Fibroblast of gingiva (primary cell): Measurements from ENCODE around the gene TRPV2.
A peak's percentile ranks its signal among the peaks of the same experiment; 100 is the strongest.

Experiments used
- DNase-seq: peaks from one replicate; pipeline ENCODE4 v3.0.0-alpha.2; 2011; ENCODE audit warnings: low read depth

TRPV2 gene

DNA sequence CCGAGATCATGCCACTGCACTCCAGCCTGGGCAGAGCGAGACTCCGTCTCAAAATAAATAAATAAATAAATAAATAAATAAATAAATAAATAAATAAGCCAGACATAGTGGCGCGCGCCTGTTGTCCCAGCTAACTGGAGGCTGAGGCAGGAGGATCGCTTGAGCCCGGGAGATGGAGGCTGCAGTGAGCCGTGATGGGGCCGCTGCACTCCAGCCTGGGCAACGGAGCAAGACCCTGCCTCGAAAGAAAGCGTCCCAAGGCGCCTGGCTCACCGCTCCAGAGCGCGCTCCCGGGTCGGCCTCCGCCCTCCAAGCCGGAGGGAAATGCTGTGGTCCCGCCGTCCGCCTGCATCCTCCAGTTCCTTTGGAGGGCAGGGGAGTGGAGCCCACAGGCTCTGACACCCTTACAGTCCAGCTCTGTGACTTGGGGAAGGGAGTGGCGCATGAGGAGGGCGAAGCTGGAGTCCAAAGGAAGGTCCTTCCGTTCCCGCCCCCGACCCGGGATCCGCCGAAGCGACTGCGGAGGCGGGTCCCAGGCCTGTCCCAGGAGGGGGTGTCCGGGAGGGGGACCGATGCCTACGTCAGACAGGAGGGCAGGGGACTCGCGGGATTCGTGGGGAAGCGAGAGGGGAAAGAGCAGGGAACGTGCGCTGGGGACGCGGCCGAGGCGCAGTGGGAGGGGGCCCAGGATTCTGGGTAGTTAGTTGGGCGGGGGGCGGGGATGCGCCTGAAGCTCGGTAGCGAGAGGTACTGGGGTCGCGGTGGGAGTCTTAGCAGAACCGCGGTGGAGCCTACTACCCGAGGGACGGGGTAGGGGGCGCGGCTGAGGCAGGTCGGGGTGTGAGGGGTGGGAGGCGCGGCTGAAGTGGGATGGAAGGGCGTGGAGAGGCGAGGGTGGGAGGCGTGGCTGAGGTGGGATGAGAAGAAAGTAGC is 8.4 kb upstream of the TRPV2 start:
- DNase-seq: no peak

GRCh38 chr17:16407911-16408588 is 7.3 kb upstream of the TRPV2 start:
- no peak for DNase-seq

- no peak for DNase-seq
Measured at GRCh38 chr17:16417399-16417798, 2.0 kb downstream of the TRPV2 start.

GRCh38 chr17:16417896-16418684 is 2.7 kb downstream of the TRPV2 start:
- DNase-seq: peak; percentile 65

- DNase-seq: no peak
Measured at GRCh38 chr17:16418685-16419068, 3.3 kb downstream of the TRPV2 start.

GRCh38 chr17:16419074-16419928 is 3.9 kb downstream of the TRPV2 start:
- peak; percentile 77 for DNase-seq

DNA sequence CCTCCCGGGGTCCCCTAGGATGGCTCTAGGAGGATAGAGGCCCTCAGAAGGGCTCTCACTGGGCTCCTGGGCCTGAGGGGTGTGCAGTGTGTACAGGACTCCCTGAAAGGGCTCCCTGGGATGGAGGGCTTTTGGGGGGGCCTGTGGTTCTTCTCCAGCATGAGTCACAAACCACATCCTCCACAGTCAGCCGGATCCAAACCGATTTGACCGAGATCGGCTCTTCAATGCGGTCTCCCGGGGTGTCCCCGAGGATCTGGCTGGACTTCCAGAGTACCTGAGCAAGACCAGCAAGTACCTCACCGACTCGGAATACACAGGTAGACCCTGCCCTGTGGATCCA is 4.5 kb downstream of the TRPV2 start:
- DNase-seq: peak; percentile 44

DNA sequence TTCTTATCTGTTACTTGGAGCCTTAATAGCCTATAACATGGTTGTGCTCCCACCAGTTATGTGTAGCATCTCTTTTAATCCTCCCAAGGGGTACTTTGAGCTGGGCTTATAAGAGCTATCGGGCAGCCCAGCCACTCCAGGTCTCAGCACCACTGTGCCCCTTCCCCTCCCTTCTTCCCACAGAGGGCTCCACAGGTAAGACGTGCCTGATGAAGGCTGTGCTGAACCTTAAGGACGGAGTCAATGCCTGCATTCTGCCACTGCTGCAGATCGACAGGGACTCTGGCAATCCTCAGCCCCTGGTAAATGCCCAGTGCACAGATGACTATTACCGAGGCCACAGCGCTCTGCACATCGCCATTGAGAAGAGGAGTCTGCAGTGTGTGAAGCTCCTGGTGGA is 7.0 kb downstream of the TRPV2 start:
- DNase-seq: no peak

DNA sequence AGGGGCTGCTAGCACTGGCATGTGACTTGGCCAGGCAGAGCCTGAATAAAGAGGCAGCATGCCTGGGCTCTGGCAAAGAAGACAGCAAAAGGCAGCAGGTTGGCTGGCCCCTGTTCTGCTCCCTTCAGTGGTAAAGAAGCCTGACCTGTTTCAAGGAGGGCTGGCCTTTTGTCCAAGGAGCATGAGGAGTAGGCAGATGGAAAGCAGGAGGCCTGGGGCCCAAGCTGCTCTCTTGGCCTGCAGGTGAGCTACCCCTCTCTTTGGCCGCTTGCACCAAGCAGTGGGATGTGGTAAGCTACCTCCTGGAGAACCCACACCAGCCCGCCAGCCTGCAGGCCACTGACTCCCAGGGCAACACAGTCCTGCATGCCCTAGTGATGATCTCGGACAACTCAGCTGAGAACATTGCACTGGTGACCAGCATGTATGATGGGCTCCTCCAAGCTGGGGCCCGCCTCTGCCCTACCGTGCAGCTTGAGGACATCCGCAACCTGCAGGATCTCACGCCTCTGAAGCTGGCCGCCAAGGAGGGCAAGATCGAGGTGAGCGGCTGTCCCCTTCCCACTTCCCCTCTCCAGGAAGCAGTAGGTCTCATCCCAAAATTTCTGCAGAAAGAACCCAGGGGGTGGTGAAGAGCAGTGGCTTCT is 8.0 kb downstream of the TRPV2 start:
- no peak for DNase-seq

DNA sequence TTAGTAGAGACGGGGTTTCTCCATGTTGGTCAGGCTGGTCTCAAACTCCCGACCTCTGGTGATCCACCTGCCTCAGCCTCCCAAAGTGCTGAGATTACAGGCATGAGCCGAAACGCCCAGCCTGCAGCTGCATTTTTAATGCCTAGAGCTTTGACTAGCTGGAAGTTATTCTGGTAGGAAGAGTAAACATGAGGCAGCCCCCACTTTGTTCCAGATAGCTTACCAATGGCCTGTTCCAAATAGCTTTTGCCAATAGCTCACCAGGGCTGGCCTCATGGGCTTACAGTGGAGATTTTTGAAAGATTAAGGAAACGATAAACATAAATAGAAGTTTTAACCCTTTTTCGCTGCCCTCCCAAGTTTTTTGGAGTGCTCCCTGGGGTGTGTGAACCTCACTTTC is 9.8 kb downstream of the TRPV2 start:
- DNase-seq: no peak

DNA sequence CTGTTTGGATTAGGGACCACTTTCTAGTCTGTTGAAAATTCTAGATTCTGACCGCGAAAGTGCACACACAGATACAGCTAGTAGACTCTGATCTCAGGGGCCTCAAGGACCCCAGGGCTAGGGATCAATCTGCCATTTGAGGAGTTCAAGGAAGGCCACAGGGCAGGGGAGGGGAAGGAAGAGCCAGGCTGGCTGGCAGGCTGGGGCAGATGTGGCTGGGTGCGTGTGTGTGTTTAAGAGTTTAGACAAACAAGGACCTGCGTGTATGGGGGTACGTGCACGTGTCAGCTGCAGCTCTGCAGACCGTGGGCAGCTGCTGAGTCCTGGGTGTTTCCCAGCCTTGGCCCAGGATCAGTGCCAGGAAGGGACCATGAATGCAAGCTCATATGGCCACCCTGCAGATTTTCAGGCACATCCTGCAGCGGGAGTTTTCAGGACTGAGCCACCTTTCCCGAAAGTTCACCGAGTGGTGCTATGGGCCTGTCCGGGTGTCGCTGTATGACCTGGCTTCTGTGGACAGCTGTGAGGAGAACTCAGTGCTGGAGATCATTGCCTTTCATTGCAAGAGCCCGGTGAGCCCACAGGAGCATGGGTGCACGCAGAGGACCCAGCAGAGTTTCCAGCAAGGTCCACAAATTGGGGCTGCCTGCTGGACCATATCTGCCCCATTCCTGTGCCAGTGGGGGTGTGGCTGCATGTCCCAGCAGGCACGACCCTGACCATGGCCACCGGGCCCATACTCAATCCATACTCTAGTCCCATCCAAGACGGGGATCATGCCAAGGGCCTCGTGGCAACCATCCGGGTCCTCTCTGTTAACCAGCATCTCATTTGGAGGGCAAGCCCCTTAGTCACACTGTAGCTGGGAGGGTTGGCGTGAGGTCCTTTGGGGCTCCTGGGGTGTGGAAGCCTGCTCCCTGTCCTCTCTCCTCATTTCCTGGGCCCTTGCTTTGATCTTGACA is 10.6 kb downstream of the TRPV2 start:
- DNase-seq: no peak

- DNase-seq: no peak
Measured at GRCh38 chr17:16427020-16427419, 11.6 kb downstream of the TRPV2 start.

GRCh38 chr17:16428098-16428882 is 12.9 kb downstream of the TRPV2 start:
- DNase-seq: peak; percentile 42

DNA sequence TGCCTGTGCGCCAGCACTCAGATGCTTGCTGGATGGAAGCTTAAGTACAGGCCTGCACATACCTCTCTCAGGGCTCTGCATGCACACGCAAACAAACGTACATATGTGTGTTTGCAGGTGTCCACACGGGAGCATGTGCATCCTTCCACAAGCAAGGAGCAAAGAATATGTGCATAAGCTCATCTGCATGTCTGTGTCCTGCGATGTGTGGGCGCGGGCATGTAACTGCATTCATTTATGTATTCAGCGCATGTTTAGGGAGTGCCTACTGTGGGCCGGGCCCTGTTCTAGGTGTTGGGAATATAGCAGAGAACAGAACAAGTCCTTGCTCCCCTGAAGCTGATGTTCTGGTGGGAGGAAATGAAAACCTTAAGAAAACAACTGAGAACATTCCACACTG is 13.7 kb downstream of the TRPV2 start:
- no peak for DNase-seq

DNA sequence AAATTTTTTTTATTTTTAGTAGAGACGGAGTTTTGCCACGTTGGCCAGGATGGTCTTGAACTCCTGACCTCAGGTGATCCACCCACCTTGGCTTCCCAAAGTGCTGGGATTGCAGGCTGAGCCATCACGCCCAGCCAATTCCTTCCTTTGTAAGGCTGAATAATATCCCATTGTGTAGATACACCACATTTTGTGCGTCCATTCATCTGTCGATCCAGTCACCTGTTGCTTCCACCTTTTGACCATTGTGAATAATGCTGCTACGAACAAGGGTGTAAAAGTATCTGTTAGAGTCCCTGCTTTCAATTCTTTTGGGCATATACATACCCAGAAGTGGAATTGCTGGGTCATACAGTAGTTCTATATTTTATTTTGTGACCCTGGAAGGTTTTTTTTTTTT is 15.3 kb downstream of the TRPV2 start:
- no peak for DNase-seq

DNA sequence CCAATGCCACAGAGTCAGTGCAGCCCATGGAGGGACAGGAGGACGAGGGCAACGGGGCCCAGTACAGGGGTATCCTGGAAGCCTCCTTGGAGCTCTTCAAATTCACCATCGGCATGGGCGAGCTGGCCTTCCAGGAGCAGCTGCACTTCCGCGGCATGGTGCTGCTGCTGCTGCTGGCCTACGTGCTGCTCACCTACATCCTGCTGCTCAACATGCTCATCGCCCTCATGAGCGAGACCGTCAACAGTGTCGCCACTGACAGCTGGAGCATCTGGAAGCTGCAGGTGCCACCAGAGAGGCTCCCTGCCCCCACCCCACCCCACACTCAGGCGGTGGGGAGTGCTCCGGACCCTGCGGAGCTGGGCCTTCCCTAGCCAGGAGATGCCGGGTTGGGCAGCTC is 16.6 kb downstream of the TRPV2 start:
- no peak for DNase-seq

GRCh38 chr17:16433514-16433913 is 18.1 kb downstream of the TRPV2 start:
- no peak for DNase-seq

- DNase-seq: no peak
Measured at GRCh38 chr17:16434662-16435061, 19.3 kb downstream of the TRPV2 start.
